DOHH2 (cell line): Measurements from ENCODE around the gene HLA-DOB.

Experiments used
- H3F3A ChIP-seq: fragments of 200-600 bp; sonication (generic), shearing (Covaris generic); 2 replicates; pipeline ENCODE4 v1.6.0; 2016; ENCODE audit warnings: antibody characterized with exemption, mild to moderate bottlenecking; ENCODE audit not compliant: control insufficient read depth, insufficient read depth
- H3K27ac ChIP-seq: fragments of 200-600 bp; sonication (generic); 2 replicates; pipeline ENCODE4 v1.5.1; 2014; ENCODE audit warnings: low read depth, mild to moderate bottlenecking, low read length, moderate library complexity
- H3K27me3 ChIP-seq: fragments of 200-600 bp; sonication (generic); 2 replicates; pipeline ENCODE4 v1.6.1; 2014; ENCODE audit warnings: mild to moderate bottlenecking, low read length, mixed read lengths; ENCODE audit not compliant: control insufficient read depth
- H3K36me3 ChIP-seq: fragments of 200-600 bp; sonication (generic); 2 replicates; pipeline ENCODE4 v1.6.1; 2014; ENCODE audit warnings: mild to moderate bottlenecking, low read length, moderate library complexity, mixed read lengths; ENCODE audit not compliant: control insufficient read depth
- H3K4me1 ChIP-seq: fragments of 200-600 bp; sonication (generic); 2 replicates; pipeline ENCODE4 v1.6.1; 2014; ENCODE audit warnings: mild to moderate bottlenecking, low read length, mixed read lengths; ENCODE audit not compliant: control insufficient read depth
- H3K4me2 ChIP-seq: fragments of 200-600 bp; sonication (generic); 2 replicates; pipeline ENCODE4 v1.6.0; 2014; ENCODE audit warnings: mild to moderate bottlenecking, low read length, moderate library complexity
- H3K4me3 ChIP-seq: fragments of 200-600 bp; sonication (generic); 2 replicates; pipeline ENCODE4 v1.5.1; 2014; ENCODE audit warnings: mild to moderate bottlenecking, low read length, mixed read lengths
- H3K79me2 ChIP-seq: fragments of 200-600 bp; sonication (generic); 2 replicates; pipeline ENCODE4 v1.6.1; 2014; ENCODE audit warnings: mild to moderate bottlenecking, low read length, mixed read lengths; ENCODE audit not compliant: control insufficient read depth
- H3K9me2 ChIP-seq: fragments of 200-600 bp; sonication (generic); replicated peaks from 2 replicates; pipeline ENCODE4 v1.6.1; 2014; ENCODE audit warnings: mild to moderate bottlenecking, low read length, mixed read lengths; ENCODE audit not compliant: control insufficient read depth
- H3K9me3 ChIP-seq: fragments of 200-600 bp; sonication (generic); 2 replicates; pipeline ENCODE4 v1.6.1; 2014; ENCODE audit warnings: antibody characterized with exemption, low read length, mixed read lengths; ENCODE audit not compliant: control insufficient read depth, insufficient read depth
- H4K20me1 ChIP-seq: fragments of 200-600 bp; sonication (generic); 2 replicates; pipeline ENCODE4 v1.6.0; 2014; ENCODE audit warnings: low read depth, mild to moderate bottlenecking, antibody characterized with exemption, low read length, moderate library complexity; ENCODE audit not compliant: control insufficient read depth, insufficient read depth
- EZH2phosphoT487 ChIP-seq: fragments of 200-600 bp; sonication (generic); IDR thresholded peaks from 2 replicates; pipeline ENCODE4 v1.6.1; 2017; ENCODE audit warnings: borderline replicate concordance, mild to moderate bottlenecking, antibody characterized with exemption, low read length, moderate library complexity, mixed read lengths
- TF ChIP-seq, protein P1 (sequence below): fragments of 200-600 bp; sonication (generic); IDR thresholded peaks from one replicate; pipeline ENCODE4 v1.5.1; 2014; ENCODE audit warnings: antibody characterized with exemption, mild to moderate bottlenecking, low read depth, low read length; ENCODE audit not compliant: poor library complexity, severe bottlenecking

HLA-DOB gene

GRCh38 chr6:32832535-32832934 is 15.7 kb upstream of the HLA-DOB start:
- Histone ChIP-seq H3K79me2 (peaks cover 11% of the 10 kb centered on the region), H3K4me1 (peaks cover 14% of the 10 kb centered on the region), H3K27ac (no peak overlapping the region), H3K4me2 (no peak overlapping the region), H3K4me3 (no peak overlapping the region), H4K20me1 (no peaks in the 10 kb centered on the region), H3K27me3 (no peaks in the 10 kb centered on the region), H3K36me3 (peaks cover 81% of the 10 kb centered on the region), H3F3A (no peaks in the 10 kb centered on the region), H3K9me3 (no peaks in the 10 kb centered on the region), H3K9me2 (no peaks in the 10 kb centered on the region)
- no peak for TF ChIP-seq EZH2phosphoT487
- TF ChIP-seq, protein P1, sequence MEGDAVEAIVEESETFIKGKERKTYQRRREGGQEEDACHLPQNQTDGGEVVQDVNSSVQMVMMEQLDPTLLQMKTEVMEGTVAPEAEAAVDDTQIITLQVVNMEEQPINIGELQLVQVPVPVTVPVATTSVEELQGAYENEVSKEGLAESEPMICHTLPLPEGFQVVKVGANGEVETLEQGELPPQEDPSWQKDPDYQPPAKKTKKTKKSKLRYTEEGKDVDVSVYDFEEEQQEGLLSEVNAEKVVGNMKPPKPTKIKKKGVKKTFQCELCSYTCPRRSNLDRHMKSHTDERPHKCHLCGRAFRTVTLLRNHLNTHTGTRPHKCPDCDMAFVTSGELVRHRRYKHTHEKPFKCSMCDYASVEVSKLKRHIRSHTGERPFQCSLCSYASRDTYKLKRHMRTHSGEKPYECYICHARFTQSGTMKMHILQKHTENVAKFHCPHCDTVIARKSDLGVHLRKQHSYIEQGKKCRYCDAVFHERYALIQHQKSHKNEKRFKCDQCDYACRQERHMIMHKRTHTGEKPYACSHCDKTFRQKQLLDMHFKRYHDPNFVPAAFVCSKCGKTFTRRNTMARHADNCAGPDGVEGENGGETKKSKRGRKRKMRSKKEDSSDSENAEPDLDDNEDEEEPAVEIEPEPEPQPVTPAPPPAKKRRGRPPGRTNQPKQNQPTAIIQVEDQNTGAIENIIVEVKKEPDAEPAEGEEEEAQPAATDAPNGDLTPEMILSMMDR: no peak

DNA sequence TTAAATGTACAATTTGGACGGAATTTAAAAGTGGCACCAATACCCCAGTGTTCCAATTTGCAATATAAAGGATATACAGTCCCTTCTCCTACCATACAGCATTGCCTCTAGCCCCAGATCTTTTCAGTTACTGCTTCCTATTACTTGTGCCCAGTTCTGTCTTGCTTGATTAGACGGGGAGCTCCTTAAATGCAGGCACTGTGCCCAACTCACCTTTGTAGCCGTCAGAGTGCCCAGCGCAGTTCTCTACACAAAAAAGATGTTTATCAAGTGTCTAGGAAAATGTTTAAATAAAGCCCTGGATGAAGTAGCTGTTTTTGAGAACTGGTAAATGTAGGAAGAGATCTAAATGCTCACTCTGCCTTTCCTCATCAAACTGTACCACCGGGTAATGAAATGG is 14.1 kb upstream of the HLA-DOB start:
- Histone ChIP-seq H3K27ac (no peak overlapping the region), H3K36me3 (peaks cover 71% of the 10 kb centered on the region), H3K4me3 (no peak overlapping the region), H4K20me1 (no peaks in the 10 kb centered on the region), H3F3A (no peaks in the 10 kb centered on the region), H3K79me2 (no peaks in the 10 kb centered on the region), H3K27me3 (no peaks in the 10 kb centered on the region), H3K9me3 (no peaks in the 10 kb centered on the region), H3K9me2 (no peaks in the 10 kb centered on the region), H3K4me1 (no peaks in the 10 kb centered on the region), H3K4me2 (no peak overlapping the region)
- TF ChIP-seq, protein P1: no peak
- TF ChIP-seq EZH2phosphoT487: no peak

- Histone ChIP-seq H3K36me3 (peaks cover 62% of the 10 kb centered on the region), H3K9me3 (no peaks in the 10 kb centered on the region), H3F3A (no peaks in the 10 kb centered on the region), H3K4me1 (no peaks in the 10 kb centered on the region), H3K9me2 (no peaks in the 10 kb centered on the region), H3K4me2 (no peak overlapping the region), H3K27ac (no peak overlapping the region), H3K79me2 (no peaks in the 10 kb centered on the region), H3K4me3 (no peak overlapping the region), H3K27me3 (no peaks in the 10 kb centered on the region), H4K20me1 (no peaks in the 10 kb centered on the region)
- TF ChIP-seq, protein P1: no peak
- TF ChIP-seq EZH2phosphoT487: no peak
Measured at GRCh38 chr6:32830017-32830416, 13.2 kb upstream of the HLA-DOB start.
